Measurements from ENCODE around the gene RAB3C. TPM values are rescaled to one million over a fixed set of nuclear protein-coding genes. Genes with fewer than 3 reads are reported as not detected.

The RAB3C gene
- total RNA-seq, 2 donors from 2014 or later = 2.3 to 45.2 TPM

- DNase-seq (no peak), ATAC-seq (no peak)
- Histone ChIP-seq H3K27ac (no peak overlapping the region), H3K4me3 (no peak overlapping the region), H3K36me3 (replicated peaks in 1 of 2; ENCODE audit: insufficient read depth in 1 of 2, low read depth in 2 of 2) (no peaks in the 10 kb centered on the region), H3K27me3 (no peaks in the 10 kb centered on the region), H3K4me1 (no peaks in the 10 kb centered on the region), H3K9me3 (no peaks in the 10 kb centered on the region)
- TF ChIP-seq POLR2A (IDR thresholded peaks at IDR 0.05) = no peak
- no peak for TF ChIP-seq CTCF (IDR thresholded peaks at IDR 0.05)
- 73 to 87% methylated on average over 4 of the region's 4 CpGs for WGBS, 2 donors
- intact Hi-C loops (cut with DNase I) = no loop called here
These were observed 321.9 kb downstream of the RAB3C start for GRCh38 chr5:58904737-58905136.

DNA sequence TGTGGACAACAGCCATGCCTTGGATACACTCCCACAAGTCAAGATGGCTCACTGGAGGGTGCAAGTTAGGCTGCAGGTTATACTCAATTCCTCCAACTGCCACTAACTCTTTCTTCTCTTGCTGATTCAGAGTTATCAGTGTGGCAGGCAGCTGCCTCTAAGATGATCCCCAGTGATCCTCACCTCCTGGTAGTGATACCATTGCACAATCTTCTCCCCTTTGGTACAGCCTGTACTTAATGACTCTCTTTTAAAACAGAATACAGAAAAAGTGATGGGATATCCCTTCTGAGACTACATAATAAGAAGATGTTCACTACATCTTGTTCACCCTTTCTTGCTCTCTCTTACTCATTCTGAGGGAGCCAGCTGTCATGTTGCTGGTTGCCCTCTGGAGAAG is 323.1 kb downstream of the RAB3C start:
- no peaks in the 10 kb centered on the region for H3K36me3 ChIP-seq (replicated peaks in 1 of 2; ENCODE audit: insufficient read depth in 1 of 2, low read depth in 2 of 2)
- no peaks in the 10 kb centered on the region for H3K9me3 ChIP-seq
- H3K27me3 ChIP-seq = no peaks in the 10 kb centered on the region
- DNase-seq (no peak), ATAC-seq (no peak)
- TF ChIP-seq POLR2A (IDR thresholded peaks at IDR 0.05) (no peak), CTCF (IDR thresholded peaks at IDR 0.05) (no peak)
- H3K4me1 ChIP-seq = no peaks in the 10 kb centered on the region
- no peak overlapping the region for H3K4me3 ChIP-seq
- H3K27ac ChIP-seq = no peak overlapping the region
- intact Hi-C loops (cut with DNase I) = no loop called here

Other genes with a start within 250 kb of the RAB3C start
- gene PLK2, start 123.0 kb upstream of the RAB3C start, total RNA-seq = 10 to 100 TPM; 24.4 to 30.7 TPM
- gene GAPT, start 91.6 kb upstream of the RAB3C start, total RNA-seq = 1 to 10 TPM in 1 of 2 donors, not detected in 1; 1.3 TPM

Measured in body of pancreas (tissue), 4 donors.